Colonic mucosa (tissue), 4 donors: ENCODE results near the gene HAVCR1. TPM values are rescaled to one million over a fixed set of nuclear protein-coding genes. Genes with fewer than 3 reads are reported as not detected.

Experiments
- DNase-seq: peaks from one replicate; pipeline ENCODE4 v3.0.0-alpha.2; 2020
- H3K27ac ChIP-seq: fragments of 200-600 bp; one replicate; pipeline ENCODE4 v1.8.0; 2021
- H3K27me3 ChIP-seq: fragments of 200-600 bp; one replicate; pipeline ENCODE4 v1.8.0; 2021
- H3K36me3 ChIP-seq: fragments of 200-600 bp; one replicate; pipeline ENCODE4 v1.8.0; 2021
- H3K4me1 ChIP-seq: fragments of 200-600 bp; one replicate; pipeline ENCODE4 v1.8.0; 2021; ENCODE audit warnings: mild to moderate bottlenecking
- H3K4me3 ChIP-seq: fragments of 200-600 bp; one replicate; pipeline ENCODE4 v1.8.0; 2021
- H3K9ac ChIP-seq, 2 donors: one replicate each; pipeline ENCODE4 v1.7.0; 2013; ENCODE audit warnings: control low read depth in 2 of 2, low read depth in 2 of 2, low read length in 2 of 2
- H3K9me3 ChIP-seq: fragments of 200-600 bp; one replicate; pipeline ENCODE4 v1.8.0; 2021
- CTCF ChIP-seq: fragments of 200-600 bp; IDR thresholded peaks from one replicate; pipeline ENCODE4 v1.8.0; 2022; ENCODE audit warnings: antibody characterized with exemption, mild to moderate bottlenecking
- intact Hi-C: fragments of 100-400 bp; cut with DNase I; formaldehyde crosslinking; loops from one replicate; pipeline ENCODE4 v1.14.1; 2022
- total RNA-seq, 2 donors: library from RNA; stranded (reverse); fragmentation: NEBNext Ultra II Directional in 1 of 2; extraction: Animal tissue kit (Norgen Biotek cat#: 25700) in 1 of 2; gene quantifications; one replicate each; pipeline ENCODE4 v1.2.1, GENCODE V29; 2021
- donor health status: healthy.
- donor health status: DM: no; HTN: no; CAD: no.
- donor health status: DM: no; HTN: no; CAD: no.

Gene HAVCR1
- total RNA-seq, 2 donors from 2014 or later = 7.1 to 27.7 TPM

DNA sequence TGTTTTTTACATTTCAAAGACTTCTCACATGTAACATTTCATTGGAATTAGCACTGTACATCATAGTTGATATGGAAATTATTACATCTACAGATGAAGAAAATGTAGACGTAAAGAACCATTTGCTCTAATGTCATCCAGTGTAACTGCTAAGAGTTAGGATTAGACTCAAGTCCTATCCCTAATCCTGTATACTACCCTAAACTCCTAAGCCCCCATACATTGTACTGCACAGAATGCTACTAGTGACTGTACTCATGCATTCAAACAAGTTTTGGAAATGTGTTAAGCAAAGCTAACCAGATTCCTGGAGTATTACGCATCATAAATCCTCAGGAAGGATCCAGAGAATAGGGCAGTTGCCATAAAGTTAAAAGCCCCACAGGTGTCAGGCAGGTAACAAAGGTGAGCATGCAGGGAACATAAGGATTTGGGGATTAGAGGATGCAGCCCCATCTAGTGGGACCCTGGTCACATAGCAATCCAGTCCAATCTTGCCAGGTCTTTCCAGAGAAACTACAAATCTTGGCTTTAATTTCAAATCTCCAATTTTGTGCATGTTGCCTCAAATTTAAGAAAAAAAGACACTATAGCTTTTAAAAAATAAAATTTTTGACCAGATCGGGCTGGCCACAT, 32.0 kb downstream of the HAVCR1 start:
- intact Hi-C loops = no loop called here
- H3K4me3 ChIP-seq = no peak overlapping the region
- peak; percentile 41 for TF ChIP-seq CTCF
- no peaks in the 10 kb centered on the region for H3K36me3 ChIP-seq
- no peaks in the 10 kb centered on the region for H3K9me3 ChIP-seq
- DNase-seq = peak; percentile 34
- H3K27ac ChIP-seq = no peak overlapping the region
- H3K27me3 ChIP-seq = no peaks in the 10 kb centered on the region
- no peak overlapping the region for H3K9ac ChIP-seq
- H3K4me1 ChIP-seq = no peaks in the 10 kb centered on the region

GRCh38 chr5:157025093-157025698, 33.7 kb downstream of the HAVCR1 start:
- H3K27me3 ChIP-seq = no peaks in the 10 kb centered on the region
- H3K9ac ChIP-seq = no peak overlapping the region
- H3K36me3 ChIP-seq = no peaks in the 10 kb centered on the region
- TF ChIP-seq CTCF = no peak
- no peaks in the 10 kb centered on the region for H3K4me1 ChIP-seq
- H3K27ac ChIP-seq = no peak overlapping the region
- no peak for DNase-seq
- no peak overlapping the region for H3K4me3 ChIP-seq
- intact Hi-C loops = no loop called here
- H3K9me3 ChIP-seq = no peaks in the 10 kb centered on the region

DNA sequence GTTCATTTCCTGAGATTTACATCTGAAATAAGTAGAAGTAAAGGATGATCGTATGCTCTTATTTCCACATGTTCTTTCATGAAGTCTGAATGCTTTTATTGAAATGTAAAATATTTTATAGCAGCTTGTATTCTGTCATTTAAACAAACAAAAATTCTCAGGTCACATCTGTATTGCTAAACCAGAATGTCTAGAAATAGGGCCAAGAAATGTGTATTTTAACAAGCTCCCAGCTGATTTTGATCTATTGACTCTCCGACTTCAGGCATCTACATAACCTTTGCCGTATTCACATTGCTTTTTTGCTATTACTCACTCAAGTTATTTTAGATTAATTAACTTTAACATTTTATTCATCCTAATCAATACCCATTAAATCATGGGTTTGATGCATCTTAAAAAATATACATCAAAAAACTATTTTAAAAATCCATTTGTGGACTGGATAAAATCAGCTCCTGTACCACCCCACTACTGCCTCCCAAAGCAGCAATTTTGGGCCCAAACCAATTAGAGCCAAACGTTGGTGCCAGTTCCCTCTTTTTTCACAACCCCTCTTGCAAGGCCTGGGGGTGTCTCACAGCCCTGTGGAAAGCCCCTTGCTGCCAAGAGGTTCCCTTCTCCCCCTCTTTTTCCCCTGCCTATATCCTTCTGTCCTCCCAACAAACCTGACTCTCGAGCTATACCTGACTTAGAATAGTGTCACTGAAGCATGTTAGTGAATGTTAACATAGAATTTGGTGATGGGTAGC, 34.5 kb downstream of the HAVCR1 start:
- intact Hi-C loops = no loop called here
- no peak for TF ChIP-seq CTCF
- Histone ChIP-seq H3K27ac (no peak overlapping the region), H3K36me3 (no peaks in the 10 kb centered on the region), H3K4me3 (no peak overlapping the region), H3K9me3 (no peaks in the 10 kb centered on the region), H3K27me3 (no peaks in the 10 kb centered on the region), H3K4me1 (no peaks in the 10 kb centered on the region), H3K9ac (no peak overlapping the region)
- DNase-seq = no peak

DNA sequence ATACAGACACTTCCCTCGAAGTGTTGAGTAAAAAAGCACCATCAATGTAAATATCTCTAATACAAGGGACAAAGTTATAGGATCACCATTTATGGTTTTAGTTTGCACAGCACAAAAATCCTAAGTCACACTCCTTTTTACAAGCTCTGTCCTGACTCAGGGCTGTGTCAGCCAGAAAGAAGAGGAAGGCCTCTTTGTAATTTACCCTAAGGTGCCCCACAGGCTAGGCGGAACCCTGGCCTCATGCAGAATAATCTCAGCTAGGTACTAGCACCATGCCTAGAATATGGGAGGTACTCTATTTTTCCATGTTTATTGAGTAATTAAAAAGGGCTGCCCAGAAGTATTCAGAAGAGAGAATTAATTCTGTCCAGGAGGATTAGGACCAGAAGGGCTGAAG, 36.9 kb downstream of the HAVCR1 start:
- no peaks in the 10 kb centered on the region for H3K36me3 ChIP-seq
- TF ChIP-seq CTCF = no peak
- no peak overlapping the region for H3K9ac ChIP-seq
- no peaks in the 10 kb centered on the region for H3K9me3 ChIP-seq
- H3K27ac ChIP-seq = no peak overlapping the region
- no peak for DNase-seq
- intact Hi-C loops = no loop called here
- H3K4me1 ChIP-seq = no peaks in the 10 kb centered on the region
- H3K4me3 ChIP-seq = no peak overlapping the region
- H3K27me3 ChIP-seq = no peaks in the 10 kb centered on the region

- no peak overlapping the region for H3K9ac ChIP-seq
- no peaks in the 10 kb centered on the region for H3K36me3 ChIP-seq
- intact Hi-C loops = no loop called here
- H3K27me3 ChIP-seq = no peaks in the 10 kb centered on the region
- no peaks in the 10 kb centered on the region for H3K9me3 ChIP-seq
- H3K27ac ChIP-seq = no peak overlapping the region
- DNase-seq = no peak
- no peak for TF ChIP-seq CTCF
- H3K4me3 ChIP-seq = no peak overlapping the region
- no peaks in the 10 kb centered on the region for H3K4me1 ChIP-seq
Observed at GRCh38 chr5:157020511-157021222, 38.2 kb downstream of the HAVCR1 start.
